Osteocyte (in vitro differentiated cells): ENCODE data around the gene PKD2. TPM values are rescaled to one million over a fixed set of nuclear protein-coding genes. Genes with fewer than 3 reads are reported as not detected.
A peak's percentile ranks its signal among the peaks of the same experiment; 100 is the strongest.

Experiments used
- DNase-seq: peaks from one replicate; pipeline ENCODE4 v3.0.0; 2021; ENCODE audit warnings: mixed read lengths; ENCODE audit not compliant: unreplicated experiment; ENCODE audit errors: extremely low spot score
- H3K27ac Mint-ChIP-seq: one replicate; pipeline ENCODE4 v1.8.0; 2021; ENCODE audit warnings: mild to moderate bottlenecking, mixed read lengths; ENCODE audit not compliant: unreplicated experiment
- H3K27me3 Mint-ChIP-seq: one replicate; pipeline ENCODE4 v1.8.0; 2021; ENCODE audit warnings: mixed read lengths; ENCODE audit not compliant: unreplicated experiment
- H3K36me3 Mint-ChIP-seq: one replicate; pipeline ENCODE4 v1.8.0; 2021; ENCODE audit warnings: mixed read lengths; ENCODE audit not compliant: unreplicated experiment
- H3K4me1 Mint-ChIP-seq: one replicate; pipeline ENCODE4 v1.8.0; 2021; ENCODE audit warnings: mixed read lengths; ENCODE audit not compliant: unreplicated experiment
- H3K4me3 Mint-ChIP-seq: one replicate; pipeline ENCODE4 v1.8.0; 2021; ENCODE audit warnings: mild to moderate bottlenecking, moderate library complexity, mixed read lengths; ENCODE audit not compliant: unreplicated experiment
- H3K9me3 Mint-ChIP-seq: one replicate; pipeline ENCODE4 v1.8.0; 2021; ENCODE audit warnings: mixed read lengths; ENCODE audit not compliant: unreplicated experiment
- total RNA-seq: library from RNA; stranded (reverse); gene quantifications from 2 replicates; pipeline ENCODE4 v1.2.1, GENCODE V29; 2021
- TF ChIP-seq, protein P1 (sequence below): fragments of 200-600 bp; sonication (generic); IDR thresholded peaks from 2 replicates; pipeline ENCODE4 v1.5.0; 2021; ENCODE audit warnings: antibody characterized with exemption, mild to moderate bottlenecking, moderate library complexity

The PKD2 gene
- total RNA-seq, 1 donor from 2014 or later = 54.7 TPM

GRCh38 chr4:88030565-88031310, 23.3 kb downstream of the PKD2 start:
- TF ChIP-seq, protein P1, sequence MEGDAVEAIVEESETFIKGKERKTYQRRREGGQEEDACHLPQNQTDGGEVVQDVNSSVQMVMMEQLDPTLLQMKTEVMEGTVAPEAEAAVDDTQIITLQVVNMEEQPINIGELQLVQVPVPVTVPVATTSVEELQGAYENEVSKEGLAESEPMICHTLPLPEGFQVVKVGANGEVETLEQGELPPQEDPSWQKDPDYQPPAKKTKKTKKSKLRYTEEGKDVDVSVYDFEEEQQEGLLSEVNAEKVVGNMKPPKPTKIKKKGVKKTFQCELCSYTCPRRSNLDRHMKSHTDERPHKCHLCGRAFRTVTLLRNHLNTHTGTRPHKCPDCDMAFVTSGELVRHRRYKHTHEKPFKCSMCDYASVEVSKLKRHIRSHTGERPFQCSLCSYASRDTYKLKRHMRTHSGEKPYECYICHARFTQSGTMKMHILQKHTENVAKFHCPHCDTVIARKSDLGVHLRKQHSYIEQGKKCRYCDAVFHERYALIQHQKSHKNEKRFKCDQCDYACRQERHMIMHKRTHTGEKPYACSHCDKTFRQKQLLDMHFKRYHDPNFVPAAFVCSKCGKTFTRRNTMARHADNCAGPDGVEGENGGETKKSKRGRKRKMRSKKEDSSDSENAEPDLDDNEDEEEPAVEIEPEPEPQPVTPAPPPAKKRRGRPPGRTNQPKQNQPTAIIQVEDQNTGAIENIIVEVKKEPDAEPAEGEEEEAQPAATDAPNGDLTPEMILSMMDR = no peak

DNA sequence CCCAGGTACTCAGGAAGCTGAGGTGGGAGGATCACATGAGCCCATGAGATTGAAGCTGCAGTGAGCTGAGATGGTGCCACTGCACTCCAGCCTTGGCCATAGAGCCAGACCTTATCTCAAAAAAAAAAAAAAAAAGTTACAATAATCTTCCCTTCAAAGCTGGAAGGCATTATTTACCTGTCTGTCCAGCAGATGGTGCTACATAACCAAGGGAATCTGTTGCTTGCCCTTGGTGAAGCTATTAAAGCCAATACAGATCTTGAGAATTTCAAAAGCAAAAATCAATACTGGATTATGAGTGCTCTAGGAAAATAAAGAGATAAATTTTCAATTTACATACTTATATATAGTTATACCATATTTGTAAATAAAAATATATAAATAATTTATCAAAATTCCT, 25.9 kb downstream of the PKD2 start:
- Mint-ChIP-seq H3K4me3 (no peak overlapping the region), H3K9me3 (no peaks in the 10 kb centered on the region), H3K27me3 (no peaks in the 10 kb centered on the region), H3K36me3 (peaks cover 35% of the 10 kb centered on the region), H3K4me1 (peaks cover 5% of the 10 kb centered on the region), H3K27ac (no peak overlapping the region)
- DNase-seq = no peak
- TF ChIP-seq, protein P1 = peak; percentile 78

More at GRCh38 chr4:88030565-88031310, 23.3 kb downstream of the PKD2 start:
- DNase-seq = no peak
- Mint-ChIP-seq H3K27ac (no peak overlapping the region), H3K4me3 (no peak overlapping the region), H3K27me3 (no peaks in the 10 kb centered on the region), H3K9me3 (peaks cover 11% of the 10 kb centered on the region), H3K36me3 (peaks cover 34% of the 10 kb centered on the region), H3K4me1 (peaks cover 13% of the 10 kb centered on the region)

- TF ChIP-seq, protein P1 = no peak
- no peak for DNase-seq
- H3K36me3 Mint-ChIP-seq = peaks cover 38% of the 10 kb centered on the region
- H3K9me3 Mint-ChIP-seq = no peaks in the 10 kb centered on the region
- no peak overlapping the region for H3K27ac Mint-ChIP-seq
- H3K4me1 Mint-ChIP-seq = no peaks in the 10 kb centered on the region
- H3K27me3 Mint-ChIP-seq = no peaks in the 10 kb centered on the region
- no peak overlapping the region for H3K4me3 Mint-ChIP-seq
Observed at GRCh38 chr4:88035292-88035691, 27.9 kb downstream of the PKD2 start.

- Mint-ChIP-seq H3K9me3 (no peaks in the 10 kb centered on the region), H3K4me3 (no peak overlapping the region), H3K36me3 (peaks cover 36% of the 10 kb centered on the region), H3K27ac (no peak overlapping the region), H3K27me3 (no peaks in the 10 kb centered on the region), H3K4me1 (no peaks in the 10 kb centered on the region)
- TF ChIP-seq, protein P1 = no peak
- DNase-seq = no peak
Observed at GRCh38 chr4:88037447-88037846, 30.0 kb downstream of the PKD2 start.

GRCh38 chr4:88037936-88038335, 30.5 kb downstream of the PKD2 start:
- no peaks in the 10 kb centered on the region for H3K4me1 Mint-ChIP-seq
- no peak overlapping the region for H3K4me3 Mint-ChIP-seq
- H3K27ac Mint-ChIP-seq = no peak overlapping the region
- DNase-seq = no peak
- no peaks in the 10 kb centered on the region for H3K9me3 Mint-ChIP-seq
- peaks cover 40% of the 10 kb centered on the region for H3K36me3 Mint-ChIP-seq
- TF ChIP-seq, protein P1 = no peak
- no peaks in the 10 kb centered on the region for H3K27me3 Mint-ChIP-seq
